NOMO-1 treated with dmso at 0.1 percent for 144 hours (cell line): ENCODE measurements around the gene TCOF1.

Experiments
- DNase-seq: peaks from one replicate; lab custom pipeline; 2025; ENCODE audit not compliant: unreplicated experiment; lab: John Stamatoyannopoulos, UW

Gene TCOF1

GRCh38 chr5:150323819-150324218, 33.7 kb upstream of the TCOF1 start:
- no peak for DNase-seq

- no peak for DNase-seq
Measured at GRCh38 chr5:150325426-150325825, 32.1 kb upstream of the TCOF1 start.

GRCh38 chr5:150326707-150327106, 30.8 kb upstream of the TCOF1 start:
- no peak for DNase-seq

GRCh38 chr5:150327139-150327538, 30.4 kb upstream of the TCOF1 start:
- DNase-seq: no peak

- no peak for DNase-seq
Measured at GRCh38 chr5:150328515-150328914, 29.0 kb upstream of the TCOF1 start.

GRCh38 chr5:150329038-150329437, 28.5 kb upstream of the TCOF1 start:
- DNase-seq: no peak

- DNase-seq: no peak
Measured at GRCh38 chr5:150329881-150330876, 27.3 kb upstream of the TCOF1 start.

- DNase-seq: no peak
Measured at GRCh38 chr5:150333400-150333799, 24.1 kb upstream of the TCOF1 start.

- DNase-seq: no peak
Measured at GRCh38 chr5:150335778-150336177, 21.7 kb upstream of the TCOF1 start.

- DNase-seq: no peak
Measured at GRCh38 chr5:150338546-150338945, 19.0 kb upstream of the TCOF1 start.

GRCh38 chr5:150339165-150339564, 18.3 kb upstream of the TCOF1 start:
- DNase-seq: no peak

- DNase-seq: no peak
Measured at GRCh38 chr5:150339841-150340240, 17.7 kb upstream of the TCOF1 start.

GRCh38 chr5:150340614-150341255, 16.8 kb upstream of the TCOF1 start:
- DNase-seq: no peak

- DNase-seq: no peak
Measured at GRCh38 chr5:150341331-150341730, 16.2 kb upstream of the TCOF1 start.

GRCh38 chr5:150341989-150342388, 15.5 kb upstream of the TCOF1 start:
- DNase-seq: no peak

GRCh38 chr5:150342583-150342982, 14.9 kb upstream of the TCOF1 start:
- DNase-seq: no peak

- no peak for DNase-seq
Measured at GRCh38 chr5:150343994-150344631, 13.4 kb upstream of the TCOF1 start.

- DNase-seq: no peak
Measured at GRCh38 chr5:150345716-150346115, 11.8 kb upstream of the TCOF1 start.

- no peak for DNase-seq
Measured at GRCh38 chr5:150346592-150346991, 10.9 kb upstream of the TCOF1 start.

GRCh38 chr5:150347003-150347402, 10.5 kb upstream of the TCOF1 start:
- no peak for DNase-seq

- DNase-seq: no peak
Measured at GRCh38 chr5:150347451-150347850, 10.0 kb upstream of the TCOF1 start.
